GM15510 (cell line): Measurements from ENCODE around the gene IL16.

Experiments
- POLR2A ChIP-seq: IDR thresholded peaks from 3 replicates; pipeline ENCODE4 v1.6.1; 2011; ENCODE audit warnings: borderline replicate concordance; ENCODE audit not compliant: insufficient read length; ENCODE audit errors: extremely low read depth

Gene IL16

DNA sequence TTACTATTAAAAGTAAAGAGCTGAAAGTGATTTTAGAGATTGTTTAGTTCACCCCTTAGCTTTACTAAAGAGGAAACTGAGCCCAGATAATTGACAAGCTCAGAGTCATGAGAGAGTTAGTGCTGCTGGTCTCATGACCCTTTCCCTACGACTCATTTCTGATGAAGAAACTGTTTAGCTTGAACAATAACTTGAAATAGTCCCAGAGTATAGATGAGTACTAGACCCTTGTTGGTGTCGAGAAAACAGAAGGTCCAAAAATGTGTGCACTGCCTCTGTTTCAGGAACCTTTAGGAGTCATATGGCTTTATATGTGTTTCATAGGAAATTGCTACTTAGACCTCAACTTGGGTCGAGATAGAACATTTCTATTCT is 58.2 kb downstream of the IL16 start:
- no peak for TF ChIP-seq POLR2A

DNA sequence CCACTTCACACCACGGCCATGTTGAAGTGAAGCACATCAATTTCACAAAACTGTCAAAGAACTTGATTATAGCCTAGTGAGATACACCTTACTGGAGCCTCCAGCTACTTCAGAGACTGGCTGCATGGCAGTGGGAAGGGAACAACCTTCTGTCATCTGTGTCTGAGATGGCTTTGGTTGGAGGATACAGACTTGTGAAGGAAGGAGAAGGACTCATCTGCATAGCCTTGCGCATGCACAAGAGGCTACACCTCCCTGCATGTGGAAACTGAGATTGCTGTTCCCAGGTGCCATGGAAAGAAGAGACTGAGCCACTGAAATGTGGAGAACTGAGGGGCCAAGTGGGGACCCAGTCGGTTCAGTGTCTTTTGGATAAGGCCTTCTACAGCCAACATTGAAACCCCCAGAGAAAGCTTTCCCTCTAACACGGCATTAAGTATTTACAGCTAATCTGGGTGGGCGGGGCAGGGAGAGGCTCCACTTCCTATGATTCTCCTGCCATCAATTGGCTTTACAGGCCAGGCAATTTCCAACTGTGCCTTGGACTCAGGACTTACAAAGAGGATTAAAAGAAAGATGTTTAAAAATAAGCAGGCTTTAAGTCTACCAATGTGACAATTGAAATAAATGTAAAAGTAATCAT is 58.8 kb downstream of the IL16 start:
- no peak for TF ChIP-seq POLR2A

DNA sequence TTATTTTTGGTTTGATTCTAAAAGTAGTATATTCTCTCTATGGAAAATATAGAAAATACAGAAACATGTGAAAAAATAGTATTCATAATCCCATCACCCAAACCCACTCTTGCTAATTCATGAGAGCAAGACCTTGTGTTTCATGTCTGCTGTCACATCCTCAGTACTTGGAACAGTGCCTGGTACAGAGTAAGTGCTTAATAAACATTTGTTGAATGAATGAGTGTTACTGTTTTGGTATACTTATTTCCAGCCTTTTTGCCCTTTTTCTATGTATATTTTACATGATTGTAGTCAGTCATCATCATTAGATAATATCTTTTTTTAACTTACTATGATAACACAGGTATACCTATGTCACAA is 59.3 kb downstream of the IL16 start:
- no peak for TF ChIP-seq POLR2A

- TF ChIP-seq POLR2A = no peak
These were observed 60.2 kb downstream of the IL16 start for GRCh38 chr15:81256916-81257315.

DNA sequence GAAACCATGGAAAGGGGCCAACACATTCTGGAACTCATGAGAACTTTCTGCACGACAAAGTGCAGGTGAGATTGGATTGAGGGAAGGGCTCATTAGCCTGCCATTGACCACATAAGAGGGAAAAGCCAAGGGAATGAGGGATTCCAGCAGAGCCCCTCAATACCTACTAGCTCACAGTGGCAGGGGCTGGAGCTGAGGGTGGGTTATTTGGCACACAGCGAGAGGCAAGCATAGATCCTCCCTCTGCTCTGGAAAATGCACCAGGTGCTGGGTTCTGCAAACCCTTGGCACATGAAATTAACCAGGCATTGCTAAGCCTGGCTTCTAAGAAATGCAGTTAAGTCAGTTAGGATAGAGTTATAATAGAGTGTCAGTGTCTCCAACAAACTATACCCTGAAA is 60.8 kb downstream of the IL16 start:
- no peak for TF ChIP-seq POLR2A

GRCh38 chr15:81258455-81258854 is 61.8 kb downstream of the IL16 start:
- TF ChIP-seq POLR2A = no peak

GRCh38 chr15:81259760-81260298 is 63.1 kb downstream of the IL16 start:
- no peak for TF ChIP-seq POLR2A

DNA sequence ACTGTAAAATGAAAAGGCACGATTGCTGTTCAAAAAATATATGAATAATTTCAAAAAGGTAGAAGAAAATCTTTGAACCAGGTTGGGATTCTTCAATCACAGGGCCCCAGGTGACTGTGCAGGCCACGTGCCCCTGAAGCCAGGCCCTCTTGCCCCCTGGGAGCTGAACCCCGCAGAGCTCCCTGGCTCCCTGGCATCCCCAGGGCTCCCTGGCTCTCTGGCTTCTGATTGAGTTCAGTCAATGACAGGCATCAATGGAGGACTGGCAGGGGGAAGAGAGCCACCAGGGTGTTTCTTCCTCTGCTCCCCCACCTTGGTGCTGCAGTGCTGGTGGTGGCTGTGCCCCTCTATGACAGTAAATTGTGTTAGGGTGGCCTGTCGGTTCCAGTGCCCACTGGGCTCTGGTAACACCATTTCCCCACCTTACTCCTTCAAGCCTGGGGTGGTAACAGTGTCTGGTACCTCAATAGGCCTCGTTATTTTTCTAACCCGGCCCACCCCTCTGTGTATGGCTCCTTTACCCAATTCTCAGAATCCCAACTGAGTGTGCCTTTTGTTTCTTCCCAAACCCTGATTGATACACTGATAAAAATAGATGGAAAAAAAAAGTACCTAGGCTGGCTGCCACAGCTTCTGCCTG is 64.6 kb downstream of the IL16 start:
- TF ChIP-seq POLR2A = no peak

GRCh38 chr15:81263477-81263876 is 66.8 kb downstream of the IL16 start:
- TF ChIP-seq POLR2A = no peak

- TF ChIP-seq POLR2A = no peak
These were observed 67.6 kb downstream of the IL16 start for GRCh38 chr15:81264072-81264857.

DNA sequence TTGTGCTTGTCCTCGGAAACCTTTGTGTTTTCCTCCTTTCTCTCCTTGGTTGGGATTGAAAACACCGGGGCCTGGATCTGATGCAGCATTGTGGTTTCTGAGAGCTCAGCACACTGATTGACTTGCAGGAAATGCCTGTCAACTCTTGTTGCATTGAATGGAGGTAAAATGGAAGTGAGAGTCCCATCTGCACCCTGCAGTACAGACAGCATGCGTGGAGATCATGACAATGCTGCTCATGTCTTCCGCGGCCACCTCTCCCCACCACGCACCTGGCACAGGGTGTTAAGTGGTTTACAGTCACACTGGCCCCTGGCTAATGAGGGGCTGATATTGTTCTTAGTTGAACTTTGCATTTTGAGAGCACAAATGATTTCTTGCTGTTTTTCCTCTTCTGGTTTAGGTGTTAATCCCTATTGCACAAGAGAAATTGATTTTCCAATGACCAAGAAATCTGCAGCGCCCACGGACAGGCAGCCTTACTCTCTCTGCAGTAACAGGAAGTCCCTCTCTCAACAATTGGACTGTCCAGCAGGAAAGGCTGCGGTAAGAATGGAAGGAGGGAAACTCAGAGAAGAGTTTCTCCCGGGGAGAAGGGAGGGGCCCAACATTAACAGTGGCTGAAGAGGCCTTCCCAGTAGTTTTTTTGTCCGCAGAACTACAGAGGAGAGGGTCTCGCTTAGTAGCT is 68.7 kb downstream of the IL16 start:
- TF ChIP-seq POLR2A = no peak

- no peak for TF ChIP-seq POLR2A
These were observed 69.5 kb downstream of the IL16 start for GRCh38 chr15:81265944-81266775.

DNA sequence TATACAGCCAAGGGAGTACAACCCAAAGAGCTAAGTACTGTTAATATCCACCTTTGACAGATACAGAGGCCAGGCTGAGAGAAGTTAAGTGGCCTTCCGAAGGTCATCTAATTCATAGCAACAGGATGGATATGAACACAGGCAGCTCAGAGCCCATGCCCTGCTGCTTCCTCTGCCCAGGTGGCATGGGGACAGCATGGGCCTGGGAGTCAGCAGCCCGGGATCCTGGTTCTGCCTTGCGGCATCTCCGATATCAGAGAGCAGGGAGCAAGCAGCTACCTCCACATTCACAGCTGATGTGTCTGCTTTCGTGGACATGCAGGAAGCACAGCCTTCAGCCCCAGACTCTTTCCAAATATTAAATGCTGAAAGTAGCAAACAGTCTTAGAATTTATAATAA is 71.7 kb downstream of the IL16 start:
- no peak for TF ChIP-seq POLR2A
